Fibroblast of peridontal ligament (primary cell): ENCODE results near the gene FRMD4B.
A peak's percentile ranks its signal among the peaks of the same experiment; 100 is the strongest.

Source experiments
- DNase-seq: peaks from one replicate; pipeline ENCODE4 v3.0.0-alpha.2; 2010; ENCODE audit errors: extremely low read depth

Gene FRMD4B

GRCh38 chr3:69405067-69405466 is 19.2 kb upstream of the FRMD4B start:
- no peak for DNase-seq

- no peak for DNase-seq
These were observed 17.6 kb upstream of the FRMD4B start for GRCh38 chr3:69403454-69403853.

DNA sequence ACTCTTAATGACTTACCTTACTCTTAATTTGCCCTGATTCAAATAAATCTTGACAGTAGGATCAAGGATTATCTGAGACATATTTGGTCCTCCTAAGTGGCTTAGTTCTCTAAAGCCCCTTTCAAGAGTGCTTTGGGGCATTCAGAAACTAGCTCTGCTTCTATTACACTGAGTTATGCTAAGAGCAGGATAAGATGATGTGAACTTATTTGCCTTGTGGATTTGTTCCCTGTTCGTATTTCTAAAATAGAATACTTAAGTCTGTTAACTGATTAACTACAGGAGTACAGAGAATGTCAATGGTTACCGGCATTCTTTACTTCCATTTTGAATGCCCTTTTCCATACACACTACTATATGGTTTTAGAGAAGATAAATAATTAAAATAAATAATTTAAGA is 14.8 kb upstream of the FRMD4B start:
- no peak for DNase-seq

DNA sequence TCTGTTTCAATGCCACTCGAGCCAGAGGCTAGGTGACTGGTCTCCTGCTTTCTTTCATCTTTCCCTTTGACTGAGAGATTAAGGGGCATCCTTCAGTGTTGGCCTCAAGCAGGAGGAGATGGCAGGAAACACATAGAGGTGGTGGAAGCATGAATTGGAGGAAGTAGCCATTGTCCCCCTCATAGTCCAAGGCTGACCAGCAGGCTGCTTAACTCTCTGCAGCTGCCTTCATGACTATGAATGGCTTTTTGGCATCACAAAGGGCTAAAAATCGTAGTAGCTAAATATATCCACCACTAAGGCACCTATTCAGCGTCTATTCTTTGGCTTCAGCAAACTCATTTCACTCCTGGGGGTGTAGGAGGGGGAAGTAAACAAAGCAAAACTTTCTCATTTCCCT is 7.0 kb upstream of the FRMD4B start:
- DNase-seq: no peak

DNA sequence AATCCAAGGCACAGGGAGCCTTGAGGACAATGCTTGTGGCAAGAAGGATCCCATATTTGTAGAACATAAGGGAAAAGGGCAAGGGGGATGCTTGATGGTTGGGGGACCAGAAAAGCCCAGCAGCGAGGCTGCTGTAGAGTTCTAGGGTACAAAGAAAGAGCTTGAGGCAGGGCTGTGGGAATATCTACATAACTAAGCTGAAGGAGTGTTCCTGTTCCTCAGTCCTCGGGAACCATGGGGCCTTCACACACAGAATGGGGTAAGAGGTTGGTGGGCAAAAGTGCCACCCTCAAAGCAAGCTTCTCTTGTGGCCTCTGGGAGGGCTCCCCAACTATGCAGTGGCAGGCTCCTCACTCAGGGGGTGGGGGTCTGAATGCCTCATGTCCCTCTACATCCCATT is 6.5 kb upstream of the FRMD4B start:
- no peak for DNase-seq

GRCh38 chr3:69391554-69391953 is 5.7 kb upstream of the FRMD4B start:
- no peak for DNase-seq

- DNase-seq: no peak
These were observed 4.9 kb upstream of the FRMD4B start for GRCh38 chr3:69390771-69391170.

GRCh38 chr3:69389520-69390248 is 3.8 kb upstream of the FRMD4B start:
- DNase-seq: no peak

DNA sequence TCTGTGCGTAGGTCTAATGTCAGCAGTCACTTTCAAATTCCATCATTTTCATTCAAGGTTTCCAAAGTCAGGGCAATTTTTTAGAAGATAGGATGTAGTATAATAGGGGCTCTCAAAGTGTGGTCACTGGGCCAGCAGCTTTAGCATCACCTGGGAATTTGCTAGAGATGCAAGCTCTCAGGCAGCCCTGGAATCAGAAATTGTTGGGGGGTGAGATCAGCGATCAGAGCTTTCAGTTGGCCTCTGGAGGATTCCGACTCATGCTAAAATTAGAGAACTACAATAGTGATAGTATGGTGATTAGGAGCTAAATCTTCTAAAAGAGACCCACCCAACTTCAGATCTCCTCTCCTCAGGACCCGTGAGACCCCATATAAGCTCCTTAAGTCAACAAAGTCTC is 2.4 kb upstream of the FRMD4B start:
- DNase-seq: no peak

- DNase-seq: no peak
These were observed 883 bp upstream of the FRMD4B start for GRCh38 chr3:69386556-69387385.

DNA sequence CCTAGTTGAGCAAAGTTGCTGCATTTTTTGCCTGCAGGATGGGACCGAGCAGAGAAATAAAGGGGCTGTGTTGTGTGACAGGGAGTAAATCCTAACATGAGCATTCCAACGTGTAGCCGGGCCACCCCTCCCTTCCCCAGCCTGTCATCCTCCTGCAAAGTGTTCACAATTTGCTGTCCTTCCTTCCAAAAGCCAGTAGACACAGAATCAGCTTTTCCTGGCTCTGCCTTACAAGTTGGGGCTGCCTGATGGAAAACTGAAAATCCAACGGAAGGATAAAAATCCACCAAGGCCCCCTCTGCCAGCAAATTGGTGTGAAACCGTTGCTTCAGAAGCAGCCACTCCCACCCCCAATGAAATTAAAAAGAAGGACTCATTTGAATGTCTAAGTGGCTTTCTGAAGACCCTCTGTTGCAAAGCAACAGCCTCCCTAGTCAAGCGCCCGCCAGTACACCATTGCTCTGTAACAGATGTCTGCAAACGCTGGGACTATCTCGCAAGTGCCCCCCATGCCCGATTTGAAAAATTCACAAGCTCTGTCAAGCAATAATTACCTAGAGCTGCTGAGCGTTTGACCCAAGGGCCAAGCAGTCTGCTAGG is 665 bp downstream of the FRMD4B start:
- no peak for DNase-seq

DNA sequence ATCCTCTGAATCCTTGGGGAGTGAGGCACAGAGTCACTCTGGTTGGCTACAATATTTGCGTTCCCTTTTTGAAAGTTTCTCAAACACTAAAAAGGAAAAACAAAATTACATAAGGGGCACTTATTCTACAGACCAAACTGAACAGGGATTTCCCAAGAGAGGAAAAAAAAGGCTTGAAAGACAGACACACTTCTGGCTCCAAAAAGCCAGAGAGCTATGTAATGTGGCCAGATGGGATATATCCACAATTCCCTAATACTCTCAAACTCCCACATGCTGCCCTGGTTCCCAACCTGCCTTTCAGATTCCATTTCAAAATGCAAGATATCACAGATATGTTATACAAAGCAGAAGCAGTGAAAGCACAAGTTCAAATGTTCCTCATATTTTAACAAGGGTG is 1.6 kb downstream of the FRMD4B start:
- DNase-seq: no peak

GRCh38 chr3:69379661-69380060 is 6.2 kb downstream of the FRMD4B start:
- DNase-seq: no peak

DNA sequence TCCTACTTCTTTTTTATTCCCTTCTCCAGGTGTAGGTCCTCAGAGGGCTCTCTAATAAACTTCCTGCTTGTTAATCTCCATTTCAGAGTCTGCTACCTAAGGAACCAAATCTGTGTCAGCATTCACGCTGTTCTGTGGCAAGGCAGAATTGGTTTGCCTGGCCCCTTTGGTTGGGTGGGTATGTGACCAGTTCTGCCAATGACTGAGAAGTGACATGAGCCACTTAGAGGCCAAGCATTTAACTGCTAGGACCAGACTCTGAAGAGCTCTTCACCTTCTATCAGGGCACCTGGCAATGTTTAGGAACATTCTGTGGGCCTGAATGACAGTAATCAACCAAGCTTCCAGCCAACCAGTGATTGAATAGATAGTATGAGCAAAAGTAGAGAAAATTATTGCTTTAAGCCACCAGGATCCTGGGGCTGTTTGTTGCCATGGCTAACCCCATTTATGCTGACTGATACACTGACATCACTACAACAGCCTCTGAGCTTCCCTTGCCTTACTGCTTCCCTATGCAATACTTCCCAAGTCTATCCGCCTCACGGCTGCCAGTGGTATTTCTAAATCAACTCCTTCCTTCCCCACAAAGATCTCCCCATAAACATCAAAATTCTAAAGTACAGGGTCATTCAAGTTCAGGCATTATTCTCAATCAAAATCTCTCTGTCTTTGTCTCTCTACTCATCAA is 7.6 kb downstream of the FRMD4B start:
- no peak for DNase-seq

GRCh38 chr3:69377262-69377661 is 8.6 kb downstream of the FRMD4B start:
- no peak for DNase-seq

GRCh38 chr3:69376731-69377130 is 9.2 kb downstream of the FRMD4B start:
- peak; percentile 36 for DNase-seq

DNA sequence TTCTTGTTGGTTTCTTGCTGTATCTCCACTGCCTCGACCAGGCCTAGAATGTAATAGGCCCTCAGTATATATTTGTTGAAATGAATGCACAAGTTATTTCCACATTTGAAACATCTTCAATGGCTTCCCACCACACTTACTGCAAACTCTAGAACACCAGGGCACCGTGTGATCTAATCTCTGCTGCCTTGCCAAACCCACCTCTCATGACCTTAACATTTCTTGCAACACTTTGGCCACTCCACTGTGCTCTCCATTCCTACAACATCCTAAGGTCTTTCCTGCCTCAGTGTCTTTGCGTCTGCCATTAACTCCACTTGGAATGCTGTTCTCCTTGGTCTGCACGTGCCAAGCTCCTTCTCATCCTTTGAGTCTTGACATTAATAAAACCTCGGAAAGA is 14.1 kb downstream of the FRMD4B start:
- no peak for DNase-seq

- DNase-seq: no peak
These were observed 15.0 kb downstream of the FRMD4B start for GRCh38 chr3:69370901-69371301.

DNA sequence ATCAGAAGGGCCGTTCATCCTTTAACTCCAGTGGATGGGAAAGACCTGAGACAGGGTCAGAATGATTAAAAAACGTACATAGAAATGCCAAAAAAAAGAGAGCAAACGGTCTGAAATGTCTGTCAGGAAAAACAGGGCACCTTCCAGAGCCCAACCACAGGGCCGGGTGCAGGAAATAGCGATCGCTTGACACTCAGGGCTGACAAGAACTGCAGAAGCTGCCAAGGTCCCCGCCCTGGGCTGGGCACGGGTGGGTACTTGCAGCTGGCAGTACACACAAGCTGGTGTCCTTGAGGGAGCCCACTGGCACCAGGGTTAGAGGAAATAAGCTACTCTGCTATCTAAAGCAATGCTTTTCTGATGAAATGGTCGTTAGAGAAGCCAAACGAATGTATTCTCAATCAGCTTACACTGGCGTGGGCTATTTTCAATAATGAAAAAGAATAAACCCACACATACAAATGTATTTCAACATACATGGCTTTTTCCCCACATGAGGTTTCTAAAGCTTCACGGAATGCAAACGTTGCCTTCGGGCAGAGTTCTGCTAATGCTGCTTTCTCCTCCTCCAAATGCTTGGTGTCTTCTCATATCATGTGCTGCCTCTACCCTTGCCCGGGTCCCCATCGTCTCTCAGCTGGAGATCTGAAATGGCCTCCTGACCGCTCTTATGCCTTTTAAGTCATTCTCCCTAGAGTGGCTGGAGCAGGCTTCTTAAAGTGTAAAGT is 15.6 kb downstream of the FRMD4B start:
- no peak for DNase-seq

- no peak for DNase-seq
These were observed 17.7 kb downstream of the FRMD4B start for GRCh38 chr3:69368129-69368741.

DNA sequence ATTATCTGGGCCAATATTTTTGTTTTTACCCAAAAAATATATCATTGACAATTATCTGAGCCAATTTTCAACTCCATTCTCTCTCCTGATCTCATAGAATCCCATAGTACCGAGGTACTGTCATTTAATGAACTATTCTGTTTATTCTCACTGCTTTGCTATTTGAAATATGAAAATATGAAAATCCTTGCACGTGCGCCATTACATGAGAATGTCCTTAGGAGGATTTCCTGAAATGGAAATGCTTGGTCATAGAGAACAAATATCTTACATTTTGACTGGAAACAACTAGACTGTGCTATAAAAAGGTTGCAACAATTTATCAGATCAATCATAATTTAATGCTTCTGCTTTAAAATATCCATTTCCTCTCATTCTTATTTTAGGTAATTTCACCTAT is 18.3 kb downstream of the FRMD4B start:
- DNase-seq: no peak
